SU-DHL-6 (cell line): ENCODE data around the gene ADAM21.
"Not testable (repeated sequence)": the region's sequence is repeated elsewhere in the genome, so short reads cannot be mapped to it uniquely, and the experiment has no call there.

Source experiments
- CTCF ChIP-seq: fragments of 200-600 bp; sonication (generic); IDR thresholded peaks from one replicate; pipeline ENCODE4 v1.5.1; 2017; ENCODE audit warnings: antibody characterized with exemption, mild to moderate bottlenecking, low read length, moderate library complexity; ENCODE audit not compliant: insufficient read depth, poor library complexity, severe bottlenecking
- EZH2phosphoT487 ChIP-seq: fragments of 200-600 bp; sonication (generic), shearing (Covaris generic); conservative IDR thresholded peaks from 2 replicates; pipeline ENCODE4 v1.6.1; 2018; ENCODE audit warnings: mild to moderate bottlenecking, antibody characterized with exemption, low read length, moderate library complexity, mixed read lengths

GRCh38 chr14:70419270-70419931 is 32.6 kb upstream of the ADAM21 start:
- not testable (repeated sequence) for TF ChIP-seq CTCF, EZH2phosphoT487
